HCT116 (cell line): Measurements from ENCODE around the gene ACSF2. TPM values are rescaled to one million over a fixed set of nuclear protein-coding genes. Genes with fewer than 3 reads are reported as not detected.

Experiments used
- ATAC-seq: fragments of 200-7000 bp; cut with Tn5 transposase; 2 replicates; pipeline ENCODE4 v1.9.1; 2020; ENCODE audit warnings: mild to moderate bottlenecking, moderate library complexity
- BruUV-seq: library from RNA; stranded (reverse); fragments of 400-500 nt; replicated peaks from 2 replicates; lab custom pipeline; 2021; lab: Mats Ljungman, UMichigan
- CTCF ChIA-PET: fragments of 300-600 bp; sonication (Branson Sonifier 250); formaldehyde crosslinking; loops from one replicate; lab custom pipeline; 2021; ENCODE audit warnings: antibody characterized with exemption; lab: Charles Lee
- POLR2A ChIA-PET: fragments of 300-600, 350-600 bp; sonication (Branson Sonifier 250); formaldehyde crosslinking; loops from one replicate; lab custom pipeline; 2021; ENCODE audit warnings: antibody characterized with exemption; lab: Charles Lee
- RAD21 ChIA-PET, 2 experiments: fragments of 300-600 bp; sonication (Branson Sonifier 250); formaldehyde crosslinking; loops; one replicate each; lab custom pipeline; 2023; ENCODE audit warnings: low total read pairs in 2 of 2; ENCODE audit not compliant: uncharacterized antibody in 2 of 2, unreplicated experiment in 2 of 2, low non-redundant PET in 1 of 2; lab: Charles Lee
- DNase-seq: peaks from one replicate; pipeline ENCODE4 v3.0.0-alpha.2; 2010; ENCODE audit warnings: low read depth, low spot score
- H2AFZ ChIP-seq: fragments of 200-600 bp; shearing (Covaris generic), sonication (generic); 2 replicates; pipeline ENCODE4 v1.6.1; 2017; ENCODE audit warnings: low read depth, mixed run types, mixed read lengths, antibody characterized with exemption, low read length; ENCODE audit not compliant: poor library complexity, severe bottlenecking
- H3K27ac ChIP-seq: 2 replicates; pipeline ENCODE4 v1.5.1; 2012; ENCODE audit warnings: low read depth, low read length
- H3K27me3 ChIP-seq: fragments of 200-600 bp; sonication (generic); 2 replicates; pipeline ENCODE4 v1.6.1; 2016; ENCODE audit warnings: mixed run types, low read length, mixed read lengths; ENCODE audit not compliant: insufficient read depth
- H3K36me3 ChIP-seq, 2 experiments: fragments of 200-500 bp in 1 of 2; fragments of 200-600 bp in 1 of 2; sonication (Bioruptor generic) in 1 of 2; sonication (generic) in 1 of 2; 2 replicates each; pipeline versions ENCODE4 v1.5.1 to v1.6.1; 2014 to 2016; ENCODE audit warnings: low read length in 2 of 2, inconsistent platforms in 1 of 2, mixed read lengths in 1 of 2, mixed run types in 1 of 2; ENCODE audit not compliant: insufficient read depth in 2 of 2, control insufficient read depth in 1 of 2
- H3K4me1 ChIP-seq, 2 experiments: fragments of 200-600 bp in 1 of 2; sonication (generic) in 1 of 2; 2 replicates each; pipeline versions ENCODE4 v1.5.1 to v1.6.1; 2012 to 2017; ENCODE audit warnings: low read length in 2 of 2, inconsistent platforms in 1 of 2, mild to moderate bottlenecking in 1 of 2, mixed read lengths in 1 of 2, mixed run types in 1 of 2, moderate library complexity in 1 of 2; ENCODE audit not compliant: insufficient read depth in 2 of 2, control insufficient read depth in 1 of 2
- H3K4me2 ChIP-seq: fragments of 200-600 bp; sonication (generic); 2 replicates; pipeline ENCODE4 v1.6.1; 2017; ENCODE audit warnings: mixed run types, low read length, mixed read lengths
- H3K4me3 ChIP-seq, 2 experiments: fragments of 200-600 bp in 1 of 2; sonication (generic) in 1 of 2; replicated peaks in 1 of 2; 2 replicates each; pipeline ENCODE4 v1.5.1; 2011 to 2016; ENCODE audit warnings: low read length in 2 of 2, control low read depth in 1 of 2, low read depth in 1 of 2, mild to moderate bottlenecking in 1 of 2, mixed read lengths in 1 of 2, mixed run types in 1 of 2
- H3K79me2 ChIP-seq: fragments of 200-600 bp; sonication (generic); 2 replicates; pipeline ENCODE4 v1.6.1; 2017; ENCODE audit warnings: mild to moderate bottlenecking, mixed run types, low read length, moderate library complexity, mixed read lengths; ENCODE audit not compliant: insufficient read depth
- H3K9ac ChIP-seq: fragments of 200-600 bp; sonication (generic); 2 replicates; pipeline ENCODE4 v1.6.1; 2016; ENCODE audit warnings: low read length, mixed read lengths
- H3K9me2 ChIP-seq: fragments of 200-600 bp; sonication (generic), shearing (Covaris generic); 2 replicates; pipeline ENCODE4 v1.6.1; 2017; ENCODE audit warnings: mixed run types, mild to moderate bottlenecking, moderate library complexity; ENCODE audit not compliant: insufficient read depth
- H3K9me3 ChIP-seq, 2 experiments: fragments of 200-500 bp in 1 of 2; fragments of 200-600 bp in 1 of 2; sonication (Bioruptor generic) in 1 of 2; sonication (generic) in 1 of 2; 2 replicates each; pipeline ENCODE4 v1.6.1; 2014 to 2017; ENCODE audit warnings: low read length in 2 of 2, mixed read lengths in 2 of 2, inconsistent platforms in 1 of 2, low read depth in 1 of 2, mild to moderate bottlenecking in 1 of 2, mixed run types in 1 of 2, moderate library complexity in 1 of 2; ENCODE audit not compliant: control insufficient read depth in 1 of 2, insufficient read depth in 1 of 2
- H4K20me1 ChIP-seq: fragments of 200-600 bp; sonication (generic), shearing (Covaris generic); 2 replicates; pipeline ENCODE4 v1.6.1; 2017; ENCODE audit warnings: mixed run types, mild to moderate bottlenecking, moderate library complexity; ENCODE audit not compliant: insufficient read depth
- ATF3 ChIP-seq: IDR thresholded peaks from 2 replicates; pipeline ENCODE4 v1.6.1; 2012
- CBX3 ChIP-seq: IDR thresholded peaks from 2 replicates; pipeline ENCODE4 v1.6.1; 2012; ENCODE audit warnings: low read depth
- CTCF ChIP-seq, 3 experiments: fragments of 200-600 bp in 1 of 3; sonication (generic) in 1 of 3; IDR thresholded peaks in 2 of 3; conservative IDR thresholded peaks in 1 of 3; 2 replicates each; pipeline ENCODE4 v1.5.1; 2012 to 2017; ENCODE audit warnings: low read depth in 2 of 3, low read length in 2 of 3, antibody characterized with exemption in 1 of 3, borderline replicate concordance in 1 of 3, control low read depth in 1 of 3, mild to moderate bottlenecking in 1 of 3, mixed read lengths in 1 of 3, mixed run types in 1 of 3, moderate library complexity in 1 of 3; ENCODE audit not compliant: insufficient read depth in 1 of 3
- EZH2 ChIP-seq: fragments of 200-600 bp; sonication (generic); IDR thresholded peaks from 2 replicates; pipeline ENCODE4 v1.6.1; 2017; ENCODE audit warnings: antibody characterized with exemption, mixed run types
- EZH2phosphoT487 ChIP-seq: fragments of 200-600 bp; IDR thresholded peaks from 2 replicates; pipeline ENCODE4 v1.6.1; 2018; ENCODE audit warnings: antibody characterized with exemption, borderline replicate concordance
- FOSL1 ChIP-seq: IDR thresholded peaks from 2 replicates; pipeline ENCODE4 v1.6.1; 2012; ENCODE audit warnings: low read depth
- JUND ChIP-seq: IDR thresholded peaks from 2 replicates; pipeline ENCODE4 v1.6.1; 2012
- MAX ChIP-seq: IDR thresholded peaks from 2 replicates; pipeline ENCODE4 v1.6.1; 2012
- POLR2AphosphoS5 ChIP-seq: IDR thresholded peaks from 2 replicates; pipeline ENCODE4 v1.6.1; 2011; ENCODE audit warnings: mild to moderate bottlenecking, low read depth, low read length, moderate library complexity
- SIN3A ChIP-seq: IDR thresholded peaks from 2 replicates; pipeline ENCODE4 v1.6.1; 2012; ENCODE audit warnings: low read depth
- SRF ChIP-seq: IDR thresholded peaks from 2 replicates; pipeline ENCODE4 v1.6.1; 2012; ENCODE audit warnings: low read depth
- TCF7L2 ChIP-seq: IDR thresholded peaks from 2 replicates; pipeline ENCODE4 v1.7.0; 2011; ENCODE audit warnings: borderline replicate concordance, inconsistent platforms; ENCODE audit not compliant: insufficient read depth, insufficient read length; ENCODE audit errors: extremely low read depth
- YY1 ChIP-seq: IDR thresholded peaks from 2 replicates; pipeline ENCODE4 v1.6.1; 2011; ENCODE audit warnings: low read length, low read depth, moderate library complexity, mild to moderate bottlenecking; ENCODE audit not compliant: insufficient replicate concordance; ENCODE audit errors: extremely low read depth
- ZBTB33 ChIP-seq: IDR thresholded peaks from 2 replicates; pipeline ENCODE4 v1.6.1; 2011; ENCODE audit warnings: mild to moderate bottlenecking, low read length, moderate library complexity; ENCODE audit not compliant: insufficient replicate concordance; ENCODE audit errors: extremely low read depth
- ZFX ChIP-seq: fragments of 450-650 bp; IDR thresholded peaks from 2 replicates; pipeline ENCODE4 v1.6.1; 2017
- ZNF274 ChIP-seq: fragments of 200-500 bp; sonication (Bioruptor generic); IDR thresholded peaks from 2 replicates; pipeline ENCODE4 v1.6.1; 2014; ENCODE audit warnings: mild to moderate bottlenecking, low read depth, low read length, inconsistent platforms
- intact Hi-C: fragments of 100-400 bp; cut with micrococcal nuclease; formaldehyde crosslinking; loops from 2 replicates; pipeline ENCODE4 v1.10.0; 2022
- total RNA-seq: library from RNA; stranded (reverse); gene quantifications from one replicate; pipeline ENCODE4 v1.2.1, GENCODE V29; 2021; ENCODE audit not compliant: unreplicated experiment

Gene ACSF2
- total RNA-seq, 1 experiment from 2014 or later: 52.4 TPM

GRCh38 chr17:50407921-50408320 is 18.1 kb upstream of the ACSF2 start:
- no peak for DNase-seq
- intact Hi-C loops: no loop called here
- Histone ChIP-seq H3K27ac (no peak overlapping the region), H3K4me2 (no peak overlapping the region), H3K27me3 (no peaks in the 10 kb centered on the region), H3K36me3 (no peaks in the 10 kb centered on the region), H3K4me1 (no peaks in the 10 kb centered on the region), H4K20me1 (no peaks in the 10 kb centered on the region), H3K9ac (no peak overlapping the region), H2AFZ (no peak overlapping the region), H3K9me3 (no peaks in the 10 kb centered on the region), H3K9me2 (no peaks in the 10 kb centered on the region), H3K79me2 (no peaks in the 10 kb centered on the region), H3K4me3 (no peak overlapping the region)
- TF ChIP-seq SIN3A: no peak
- no peak for TF ChIP-seq MAX
- no peak for TF ChIP-seq EZH2phosphoT487
- TF ChIP-seq ZNF274: no peak
- TF ChIP-seq YY1: no peak
- no peak for TF ChIP-seq FOSL1
- ATAC-seq: no peak
- no TSS peak for BruUV-seq
- POLR2A ChIA-PET: no interaction called here
- RAD21 ChIA-PET: no interaction called here
- CTCF ChIA-PET: interaction anchor here (2.1 kb wide), 1 partner anchor 11 kb away, joined by 16 read pairs; the partner anchor contains the start of gene LRRC59

GRCh38 chr17:50412188-50412732 is 13.8 kb upstream of the ACSF2 start:
- Histone ChIP-seq H4K20me1 (no peaks in the 10 kb centered on the region), H3K4me2 (no peak overlapping the region), H3K9me3 (no peaks in the 10 kb centered on the region), H3K27me3 (no peaks in the 10 kb centered on the region), H3K9ac (no peak overlapping the region), H3K36me3 (no peaks in the 10 kb centered on the region), H3K9me2 (no peaks in the 10 kb centered on the region), H3K4me1 (no peaks in the 10 kb centered on the region), H3K4me3 (no peak overlapping the region), H3K27ac (no peak overlapping the region)
- RAD21 ChIA-PET: no interaction called here
- intact Hi-C loops: no loop called here
- DNase-seq: no peak
- no peak for TF ChIP-seq ZBTB33
- no peak for TF ChIP-seq ATF3
- TF ChIP-seq YY1: no peak
- TF ChIP-seq JUND: no peak
- no peak for TF ChIP-seq ZFX
- TF ChIP-seq CTCF (IDR thresholded peaks at IDR 0.05 in 2 of 3, conservative IDR thresholded peaks at IDR 0.05 in 1 of 3; ENCODE audit: borderline replicate concordance in 1 of 3, insufficient read depth in 1 of 3, low read depth in 2 of 3, low read length in 2 of 3): no peak
- no peak for TF ChIP-seq FOSL1
- TF ChIP-seq TCF7L2: no peak
- no peak for TF ChIP-seq CBX3
- TF ChIP-seq EZH2: no peak
- TF ChIP-seq SRF: no peak
- TF ChIP-seq POLR2AphosphoS5: no peak
- TF ChIP-seq, all 23 proteins: peak for 0
- Histone ChIP-seq H3K79me2 (no peaks in the 10 kb centered on the region), H2AFZ (no peak overlapping the region)
- no TSS peak for BruUV-seq
- ATAC-seq: no peak
- CTCF ChIA-PET: interaction anchor here (0.5 to 1.1 kb wide), 2 partner anchors 15 to 318 kb away, joined by 3 read pairs; partner anchors contain the start of gene LRRC59
- POLR2A ChIA-PET: interaction anchor here (1.1 kb wide), 1 partner anchor 15 kb away, joined by 3 read pairs; the partner anchor contains the start of gene LRRC59
